GM18505 (cell line): Measurements from ENCODE around the gene FAM153A.
"Not testable (repeated sequence)": the region's sequence is repeated elsewhere in the genome, so short reads cannot be mapped to it uniquely, and the experiment has no call there.

Experiments used
- ATAC-seq: cut with Tn5 transposase; IDR thresholded peaks from one replicate; pipeline ENCODE4 v1.9.1; 2021; ENCODE audit not compliant: unreplicated experiment

Gene FAM153A

GRCh38 chr5:177782792-177783633, at the start of gene FAM153A:
TSS of gene FAM153A (minus strand) at chr5:177782899.
- not testable (repeated sequence) for ATAC-seq

DNA sequence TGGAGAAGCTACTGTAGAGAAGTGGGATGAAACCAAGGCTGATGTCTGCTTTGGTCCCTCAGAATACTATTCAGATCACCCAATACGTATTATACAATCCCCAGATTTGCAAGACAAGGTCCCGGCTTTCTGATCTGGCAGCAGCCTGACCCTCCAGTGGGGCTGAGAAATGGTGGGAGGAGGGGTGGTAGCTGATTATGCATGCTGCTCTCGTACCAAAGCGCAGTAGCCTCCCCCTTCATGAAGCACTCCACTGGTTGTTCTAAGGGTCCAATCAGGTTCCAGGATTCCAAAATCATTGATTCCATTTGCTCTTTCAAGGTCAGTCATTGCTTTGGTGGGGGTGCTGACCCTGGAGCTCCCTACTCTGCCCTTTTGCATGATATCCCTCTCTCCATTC, 49.6 kb upstream of the FAM153A start:
- not testable (repeated sequence) for ATAC-seq

- not testable (repeated sequence) for ATAC-seq
These were observed 43.4 kb upstream of the FAM153A start for GRCh38 chr5:177826073-177826472.

DNA sequence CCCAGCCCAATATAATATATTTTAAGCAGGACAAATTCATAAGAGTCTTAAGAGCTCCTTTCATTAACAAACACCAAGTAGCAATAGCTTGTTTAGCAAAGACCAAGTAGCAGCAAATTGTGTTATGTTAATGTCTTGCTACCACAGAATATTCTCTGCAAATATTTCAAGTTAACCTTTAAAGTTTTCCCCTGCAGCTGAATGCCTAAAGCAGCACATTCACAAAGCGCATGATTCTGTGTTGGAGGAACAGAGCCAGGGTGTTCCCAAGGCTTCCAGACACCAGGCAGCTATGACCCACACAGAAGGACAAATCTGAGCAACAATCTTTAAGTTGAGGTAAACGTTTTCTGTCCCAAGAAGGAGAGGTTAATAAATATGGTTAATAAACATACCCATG, 42.1 kb upstream of the FAM153A start:
- not testable (repeated sequence) for ATAC-seq

GRCh38 chr5:177822489-177822888, 39.8 kb upstream of the FAM153A start:
- not testable (repeated sequence) for ATAC-seq

GRCh38 chr5:177819664-177820063, 37.0 kb upstream of the FAM153A start:
- ATAC-seq, result not testable (repeated sequence)

GRCh38 chr5:177812814-177813425, 30.2 kb upstream of the FAM153A start:
- not testable (repeated sequence) for ATAC-seq

DNA sequence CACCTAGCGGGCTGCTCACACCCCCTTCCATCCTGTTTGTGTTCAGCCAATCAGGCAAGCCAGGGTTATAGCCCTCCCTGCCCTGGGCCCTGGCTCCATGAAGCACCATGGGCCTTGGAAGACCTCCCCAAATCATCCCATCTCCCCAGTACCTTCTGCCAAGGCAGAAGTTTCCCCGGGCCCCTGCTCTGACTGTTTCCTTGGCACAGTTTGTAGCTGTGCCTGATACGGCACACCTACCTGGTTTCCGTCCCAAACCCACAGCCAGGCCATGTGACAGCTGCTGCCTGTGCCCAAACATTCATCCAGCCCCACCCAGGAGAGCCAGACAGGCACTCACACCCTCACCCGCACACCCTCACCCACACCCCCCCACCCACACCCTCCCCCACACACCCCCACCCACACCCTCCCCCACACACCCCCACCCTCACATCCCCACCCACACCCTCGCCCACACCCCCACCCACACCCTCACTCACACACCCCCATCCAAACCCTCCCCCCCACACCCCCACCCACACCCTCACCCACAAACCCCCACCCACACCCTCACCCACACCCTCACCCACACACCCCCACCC, 29.6 kb upstream of the FAM153A start:
- ATAC-seq, result not testable (repeated sequence)

- ATAC-seq, result not testable (repeated sequence)
These were observed 26.7 kb upstream of the FAM153A start for GRCh38 chr5:177809209-177809913.

GRCh38 chr5:177808420-177808819, 25.7 kb upstream of the FAM153A start:
- ATAC-seq, result not testable (repeated sequence)

DNA sequence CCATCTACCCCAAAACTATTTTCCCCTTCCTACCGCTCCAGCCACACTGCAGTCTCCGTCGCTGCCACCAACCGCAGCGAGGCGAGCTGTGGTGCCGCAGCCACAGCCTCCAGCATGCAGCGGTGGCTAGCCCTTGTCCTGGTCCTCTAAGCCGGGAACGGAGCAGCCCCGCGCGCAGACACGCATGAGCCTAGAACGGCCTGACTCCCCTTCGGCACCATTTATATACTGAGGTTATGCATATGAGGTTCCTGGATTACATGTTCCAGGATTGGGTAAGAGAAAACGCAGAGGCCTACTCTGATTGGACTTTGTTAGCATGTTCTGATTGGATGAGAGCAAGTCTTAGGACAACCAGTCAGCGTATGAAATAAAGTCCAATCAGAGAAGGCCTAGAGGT, 24.6 kb upstream of the FAM153A start:
- not testable (repeated sequence) for ATAC-seq

DNA sequence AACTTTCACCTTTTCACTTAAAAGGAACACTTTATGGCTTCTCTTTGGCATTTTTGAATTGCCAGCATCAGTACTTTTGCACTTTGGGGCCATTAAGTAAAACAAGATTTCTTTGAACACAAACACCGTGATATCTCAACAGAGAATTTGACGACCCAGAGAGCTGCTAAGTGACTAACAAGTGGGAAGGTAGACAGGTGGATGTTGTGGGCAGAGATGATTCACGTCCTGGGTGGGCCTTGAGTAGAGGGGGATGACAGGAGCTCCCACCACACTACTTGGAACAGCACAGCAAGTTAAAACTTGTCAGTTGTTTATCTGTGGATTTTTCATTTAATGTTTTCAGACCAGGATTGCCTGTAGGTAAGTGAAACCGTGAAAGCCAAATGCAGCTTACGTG, 18.7 kb upstream of the FAM153A start:
- ATAC-seq, result not testable (repeated sequence)

DNA sequence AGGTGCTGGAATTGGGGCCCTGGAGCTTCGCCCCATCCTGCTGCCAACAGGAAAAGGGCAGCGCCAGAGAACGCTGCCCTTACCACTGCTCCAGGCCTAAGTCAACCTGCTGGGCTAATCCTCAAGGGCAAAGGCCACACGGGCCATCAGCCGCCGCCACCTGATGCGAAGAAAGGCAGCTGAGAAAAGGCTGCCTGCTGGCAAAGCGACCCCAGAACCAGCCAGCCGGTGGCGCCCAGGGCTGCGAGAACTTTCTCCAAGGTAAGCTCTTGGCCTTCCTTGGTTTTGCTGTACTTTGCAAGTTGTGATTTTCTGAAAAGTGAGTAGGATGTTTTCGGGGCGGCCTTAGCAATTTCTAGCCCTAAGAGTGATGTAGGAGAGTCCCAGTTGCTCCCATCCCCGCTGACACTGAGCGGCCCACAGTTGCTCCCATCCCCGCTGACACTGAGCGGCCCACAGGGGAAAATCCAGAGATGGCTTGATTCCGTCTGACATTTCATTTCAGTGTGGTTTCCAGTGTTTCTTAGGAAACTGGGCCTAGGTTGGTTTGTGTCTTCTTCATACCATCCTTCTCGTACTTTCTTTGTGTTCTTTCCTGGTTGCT, 15.6 kb upstream of the FAM153A start:
- ATAC-seq, result not testable (repeated sequence)

GRCh38 chr5:177793272-177793671, 10.6 kb upstream of the FAM153A start:
- ATAC-seq, result not testable (repeated sequence)

GRCh38 chr5:177791649-177792048, 8.9 kb upstream of the FAM153A start:
- not testable (repeated sequence) for ATAC-seq

DNA sequence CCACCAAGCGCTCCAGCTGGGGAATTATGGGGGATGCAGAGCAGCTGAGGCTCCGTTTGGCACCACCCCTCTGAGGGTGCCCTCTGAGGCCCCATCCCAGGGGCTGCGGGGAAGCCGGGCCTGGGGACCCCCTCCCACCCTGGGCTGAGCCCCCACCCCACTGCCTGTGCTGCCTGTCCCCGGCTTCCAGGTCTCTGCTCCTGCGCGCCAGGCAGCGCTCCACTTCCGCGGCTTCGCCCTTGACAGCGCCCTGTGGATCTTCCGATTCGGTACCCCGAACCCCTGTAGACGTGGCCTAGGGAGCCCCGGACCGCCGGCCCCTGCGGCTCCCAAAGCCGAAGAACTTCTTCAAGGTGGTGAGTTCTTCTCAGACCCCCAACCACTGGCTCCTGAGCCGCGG, 530 bp downstream of the FAM153A start:
- not testable (repeated sequence) for ATAC-seq

DNA sequence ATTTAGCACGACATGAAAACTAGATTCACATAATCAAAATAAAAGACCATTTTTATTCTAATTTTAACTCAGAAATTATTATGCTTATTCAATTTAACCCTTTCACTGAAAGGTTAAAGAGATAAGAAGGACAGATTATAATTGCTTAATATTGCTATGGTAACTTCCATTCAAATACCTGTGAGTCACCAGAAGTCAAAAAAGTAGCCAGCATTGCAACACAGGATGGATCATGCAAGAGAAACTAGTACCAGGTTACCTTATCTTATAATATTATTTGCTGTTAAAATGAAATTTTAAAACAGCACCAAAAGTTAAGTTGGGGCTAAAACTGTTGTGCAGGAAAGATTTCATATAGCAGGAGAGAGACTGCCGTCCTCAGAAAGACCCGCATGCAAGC, 11.5 kb downstream of the FAM153A start:
- not testable (repeated sequence) for ATAC-seq

- ATAC-seq, result not testable (repeated sequence)
These were observed 12.1 kb downstream of the FAM153A start for GRCh38 chr5:177770646-177771045.

DNA sequence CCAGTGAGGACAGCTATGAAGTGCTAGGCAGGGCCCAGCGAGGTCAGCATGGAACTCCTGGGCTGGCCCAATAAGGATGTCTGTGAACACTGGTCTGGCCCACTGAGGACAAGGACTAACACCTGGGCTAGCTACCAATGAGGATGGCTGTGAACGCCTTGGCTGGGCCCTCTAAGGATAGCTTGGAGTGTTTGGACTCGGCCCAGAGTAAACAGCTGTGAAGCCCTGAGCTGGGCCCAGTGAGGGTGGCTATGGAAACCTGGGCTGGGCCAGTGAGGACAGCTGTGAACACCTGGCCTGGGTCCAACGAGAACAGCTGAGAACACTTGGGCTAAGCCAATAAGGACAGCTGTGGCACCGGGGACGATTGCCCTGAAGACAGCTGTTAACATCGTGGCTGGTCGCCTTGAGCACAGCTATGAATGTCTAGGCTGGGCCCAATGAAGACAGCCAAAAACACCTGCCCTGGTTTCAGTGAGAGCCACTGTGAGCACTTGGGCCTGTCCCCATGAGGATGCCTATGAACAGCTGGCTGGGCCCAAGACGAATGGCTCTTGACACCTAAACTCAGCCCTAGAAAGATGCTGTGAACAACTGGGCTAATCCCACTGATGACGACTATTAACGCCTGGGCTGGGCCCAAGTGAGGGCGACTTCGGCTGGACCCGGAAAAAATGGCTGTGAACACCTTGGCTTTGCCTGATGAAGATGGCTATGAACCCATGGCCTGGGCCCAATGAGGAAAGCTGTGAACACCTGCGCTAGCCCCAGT, 18.8 kb downstream of the FAM153A start:
- not testable (repeated sequence) for ATAC-seq

- not testable (repeated sequence) for ATAC-seq
These were observed 21.7 kb downstream of the FAM153A start for GRCh38 chr5:177760954-177761353.
